GM18909 (cell line): ENCODE data around the gene ITPRID2.

Experiments used
- ATAC-seq: cut with Tn5 transposase; IDR thresholded peaks from one replicate; pipeline ENCODE4 v1.9.1; 2021; ENCODE audit warnings: mild to moderate bottlenecking; ENCODE audit not compliant: unreplicated experiment, poor library complexity

The ITPRID2 gene

DNA sequence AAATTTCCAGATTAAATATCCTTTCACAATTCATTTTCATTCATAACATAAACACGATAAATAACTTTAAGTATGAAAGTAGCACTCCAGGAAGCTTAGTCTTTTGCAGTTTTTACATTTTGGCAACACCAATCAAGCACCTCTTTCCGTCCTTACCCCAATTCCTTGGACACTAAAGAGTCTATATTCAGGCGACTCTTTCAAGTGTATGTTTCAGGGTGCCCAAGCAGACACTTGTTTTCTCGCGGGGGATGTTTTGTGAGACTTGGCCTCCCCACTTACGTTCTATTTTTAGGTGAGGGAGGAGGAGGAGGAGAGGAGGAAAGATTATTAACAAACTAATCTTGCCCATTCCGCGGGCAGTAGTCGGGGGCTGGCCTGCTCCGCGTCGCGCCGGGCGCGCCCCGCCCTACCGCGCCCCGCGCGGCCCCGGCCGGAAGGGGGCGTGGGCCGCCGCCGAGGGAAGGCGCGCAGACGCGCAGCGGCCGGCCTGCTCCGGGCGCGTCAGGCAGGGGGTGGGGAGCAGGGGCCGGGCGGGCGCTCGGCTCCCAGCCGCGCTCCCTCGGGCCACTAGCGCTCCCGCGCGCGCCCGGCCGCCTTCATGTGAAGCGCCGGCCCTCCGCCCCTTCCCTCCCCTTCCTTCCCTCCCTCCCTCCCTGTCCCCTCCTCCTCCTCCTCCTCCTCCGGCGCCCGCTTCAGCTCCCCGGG is at the start of gene ITPRID2:
TSS of gene ITPRID2 (plus strand) at position 473 of the 708 bp plus-strand sequence. CDS start 337 bp downstream, outside the sequence.
- ATAC-seq, result peak; percentile 92

DNA sequence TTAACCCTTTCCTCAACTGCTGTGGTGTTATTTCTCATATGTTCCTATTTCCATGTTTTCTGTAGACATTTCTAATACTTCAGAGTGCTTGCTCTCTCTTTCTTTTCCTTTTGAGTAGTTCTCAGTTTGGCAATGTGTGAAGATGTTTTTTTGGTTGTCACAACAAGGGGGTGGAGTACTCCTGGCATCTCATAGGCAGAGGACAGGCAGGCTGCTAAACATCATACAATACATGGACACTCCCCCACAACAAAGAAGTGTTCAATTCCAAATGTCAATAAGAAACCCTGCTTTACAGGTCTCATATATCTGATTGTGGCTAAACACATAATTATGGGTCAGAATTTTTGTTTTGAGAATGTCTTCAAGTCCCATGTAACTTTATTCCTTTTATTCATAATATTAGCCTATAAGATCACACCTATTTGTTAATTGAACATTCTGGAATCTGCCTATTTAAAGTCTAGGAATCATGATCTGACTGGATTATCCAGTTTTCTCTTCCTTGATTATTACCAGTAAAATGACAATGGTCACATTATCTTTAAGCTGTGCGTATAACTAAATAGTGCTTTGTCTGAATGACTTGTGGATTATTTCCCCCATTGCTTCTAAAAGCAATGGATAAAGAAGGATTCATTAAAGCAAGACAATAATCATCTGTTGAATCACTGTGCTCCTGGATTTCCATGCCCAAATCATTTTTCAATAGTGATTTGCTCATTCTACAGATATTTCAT is 46.8 kb upstream of the ITPRID2 start:
- ATAC-seq, result no peak

DNA sequence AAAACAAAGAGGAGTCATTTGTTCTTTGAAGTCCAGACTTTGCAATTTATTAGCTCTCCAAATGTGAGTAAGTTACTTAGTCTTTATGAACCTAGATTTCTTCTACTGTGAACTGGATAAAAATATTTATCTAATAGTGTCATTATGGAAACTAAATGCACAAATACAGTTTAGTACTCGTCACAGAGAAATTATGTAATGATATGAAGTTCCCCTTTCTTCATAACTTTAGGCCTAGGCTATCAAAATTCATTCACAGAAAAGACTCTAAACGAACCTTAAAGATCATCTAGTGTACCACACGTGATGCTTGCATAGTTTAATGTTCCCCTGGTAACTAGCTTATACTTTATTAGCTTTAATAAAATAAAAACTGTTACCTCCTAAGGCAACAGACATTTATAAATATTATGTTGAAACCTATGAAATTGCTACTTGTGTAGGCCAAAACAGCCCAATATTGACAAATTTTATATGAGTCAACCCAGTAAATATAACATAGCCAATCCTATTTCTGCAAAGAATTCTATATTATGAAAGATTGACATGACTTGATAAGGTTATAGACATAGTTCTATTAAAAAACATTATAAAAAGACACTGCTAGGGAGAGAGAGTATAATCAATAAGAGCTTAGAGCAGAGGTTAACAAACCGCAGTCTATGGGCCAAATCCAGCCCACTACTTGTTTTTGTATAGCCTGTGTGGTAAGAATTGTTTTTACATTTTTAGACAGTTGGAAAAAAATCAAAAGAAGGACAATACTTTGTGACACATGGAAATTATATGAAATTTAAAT is 44.9 kb upstream of the ITPRID2 start:
- no peak for ATAC-seq

DNA sequence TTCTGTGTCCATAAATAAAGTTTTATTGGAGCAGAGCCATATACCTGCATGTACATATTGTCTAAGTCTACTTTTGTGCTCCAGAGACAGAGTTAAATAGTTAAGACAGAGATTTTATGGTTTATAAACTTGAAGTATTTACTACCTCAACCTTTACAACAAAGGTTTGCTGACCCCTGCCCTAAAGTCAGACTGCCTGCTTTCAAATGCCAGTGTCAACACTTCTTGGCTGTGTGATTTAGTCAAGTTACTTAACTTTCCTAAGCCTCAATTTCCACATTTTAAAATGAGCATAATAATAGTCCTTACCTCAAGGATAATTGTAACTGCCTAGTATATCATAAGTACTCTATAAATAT is 44.4 kb upstream of the ITPRID2 start:
- no peak for ATAC-seq

DNA sequence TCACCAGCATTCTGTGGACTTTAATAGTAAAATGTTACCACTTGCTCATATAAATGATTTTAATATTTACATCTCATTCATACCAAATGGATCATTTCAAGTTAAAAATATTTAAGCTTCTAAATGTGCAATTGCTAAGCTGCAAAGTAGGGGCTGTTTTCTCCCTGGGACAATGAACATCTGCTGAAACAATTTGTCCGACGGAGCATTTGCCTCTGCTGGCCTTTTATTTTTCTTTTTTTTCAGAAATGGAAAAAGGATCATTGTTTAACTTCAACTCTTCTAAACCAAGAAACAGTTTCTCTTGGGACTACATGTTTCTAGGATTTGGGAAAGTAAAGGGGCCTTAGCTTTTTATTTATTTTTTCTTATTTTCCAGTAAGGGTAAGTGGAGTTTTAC is 43.8 kb upstream of the ITPRID2 start:
- ATAC-seq, result no peak

DNA sequence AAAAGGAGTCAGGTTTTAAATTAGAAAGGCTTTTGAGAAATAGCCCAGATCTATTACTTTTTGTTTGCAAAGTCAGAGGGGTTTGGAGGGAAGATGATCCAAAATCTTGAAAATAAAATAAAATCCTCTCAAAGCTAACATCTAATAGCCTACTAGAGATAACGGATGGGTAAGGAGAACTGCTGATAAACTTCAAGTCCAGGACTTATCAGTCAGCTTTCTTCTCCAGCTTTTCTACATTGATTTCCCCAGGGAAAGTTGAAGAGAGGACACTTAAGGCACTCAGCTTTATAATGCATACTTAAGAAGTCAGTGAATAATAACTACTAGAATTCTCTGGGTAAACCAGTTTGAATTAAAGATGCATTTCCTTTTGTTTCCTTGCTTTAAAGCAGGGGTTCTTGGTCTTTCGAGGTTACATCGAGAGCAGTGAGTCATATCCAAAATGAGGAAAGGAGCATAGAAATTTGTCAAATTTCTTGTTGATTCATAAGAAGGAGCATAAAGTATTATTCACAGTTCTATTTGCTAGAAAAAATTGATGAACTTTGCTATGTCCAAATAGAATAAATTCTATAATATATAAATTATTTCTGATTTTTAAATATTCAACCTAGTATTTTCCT is 43.2 kb upstream of the ITPRID2 start:
- no peak for ATAC-seq

DNA sequence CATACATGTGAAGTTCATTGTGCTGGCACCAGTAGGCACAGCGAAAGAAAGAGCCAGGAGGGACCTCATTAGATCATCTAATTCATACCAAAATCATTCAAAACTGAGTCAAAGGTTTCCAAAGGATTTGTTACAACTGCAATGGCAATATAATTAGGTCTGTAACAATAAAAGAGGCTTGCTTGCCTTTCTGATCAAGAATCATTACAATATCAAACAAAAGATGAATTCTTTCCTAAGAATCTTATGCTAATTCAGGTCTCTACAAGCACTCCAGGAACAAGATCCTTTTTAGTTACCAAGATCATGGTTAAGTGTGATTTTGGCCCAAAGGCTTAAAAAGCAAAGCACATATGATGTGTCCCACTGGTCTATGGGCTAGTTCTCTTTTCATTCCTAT is 41.9 kb upstream of the ITPRID2 start:
- ATAC-seq, result no peak

DNA sequence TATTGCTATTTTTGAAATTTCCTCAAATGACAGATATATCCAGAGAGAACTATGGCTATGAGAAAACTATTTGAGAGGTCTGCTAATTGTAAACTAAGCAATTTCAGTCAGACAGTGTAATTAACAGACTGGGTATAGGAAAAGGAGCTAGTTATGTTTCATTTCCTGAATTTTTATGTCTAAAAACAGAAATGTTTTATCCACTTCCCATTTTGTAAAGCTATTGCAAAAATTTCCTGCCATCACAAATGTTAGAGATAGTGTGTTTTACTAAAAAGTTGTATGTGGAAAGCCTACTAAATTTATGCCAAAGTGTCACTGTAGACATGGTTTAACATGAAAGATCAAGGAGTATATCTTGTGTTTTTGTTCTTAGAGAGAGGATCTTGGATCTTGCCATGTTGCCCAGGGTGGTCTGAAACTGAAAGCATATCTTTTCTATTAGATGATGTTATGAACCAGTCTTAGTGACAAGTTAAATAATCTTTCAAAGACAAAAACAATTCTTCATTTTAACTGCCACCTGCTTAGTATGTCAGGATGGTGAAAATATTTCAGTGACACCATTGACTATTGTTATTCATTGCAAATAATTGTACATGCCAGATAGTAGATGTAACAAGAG is 40.5 kb upstream of the ITPRID2 start:
- ATAC-seq, result peak; percentile 75

DNA sequence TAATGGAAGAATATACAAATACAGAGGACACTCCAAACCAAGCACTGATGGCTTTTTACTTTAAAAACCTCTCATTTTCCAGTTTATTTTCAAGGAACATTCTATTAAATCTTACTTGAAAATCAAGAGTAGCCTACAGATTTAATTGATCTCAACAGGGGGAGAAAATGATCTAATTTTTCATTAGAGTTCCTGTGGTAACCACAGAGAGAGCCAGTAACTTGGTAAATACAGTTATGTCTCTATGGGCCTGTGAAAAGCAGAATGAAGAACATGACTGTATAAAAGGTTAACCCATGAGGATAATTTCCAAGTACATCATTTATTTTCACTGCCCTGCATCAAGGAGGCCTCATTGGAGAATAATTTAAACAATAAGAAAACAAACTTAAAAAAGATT is 39.8 kb upstream of the ITPRID2 start:
- no peak for ATAC-seq

DNA sequence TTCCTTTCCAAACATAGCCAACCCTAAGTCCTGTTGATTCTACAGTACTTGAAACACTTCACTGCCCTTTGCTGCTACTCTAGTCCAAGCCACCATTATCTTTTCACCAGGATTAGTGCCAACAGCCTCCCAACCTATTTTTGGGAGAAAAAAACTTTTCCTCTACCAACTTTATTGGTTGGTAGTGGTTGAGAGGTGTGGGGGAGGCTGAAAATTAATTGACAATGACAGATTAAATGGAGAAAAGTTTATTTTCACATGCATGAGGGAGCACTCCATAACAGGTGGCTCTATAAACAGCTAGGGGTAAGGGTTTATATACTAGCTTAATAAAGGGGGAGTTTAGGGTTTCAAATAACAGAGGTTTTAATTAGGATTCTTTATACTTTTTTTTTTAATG is 37.8 kb upstream of the ITPRID2 start:
- ATAC-seq, result no peak

DNA sequence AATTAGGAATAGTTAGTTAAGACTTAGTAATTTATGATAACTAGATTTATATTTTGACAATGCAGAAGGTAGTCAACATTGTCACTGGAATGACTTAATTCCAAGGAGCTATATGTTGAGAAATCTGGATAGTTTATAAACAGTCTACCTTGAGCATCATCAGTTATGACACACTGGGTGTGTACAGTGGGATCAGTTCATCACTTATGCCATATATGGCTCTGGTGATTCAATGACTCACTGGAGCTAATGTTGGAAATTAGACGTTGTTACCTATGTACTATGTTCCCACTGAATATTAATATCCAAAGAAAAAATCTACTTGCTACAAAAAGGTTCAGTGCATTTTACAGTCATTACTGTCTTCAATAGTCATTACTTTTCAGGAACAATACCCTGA is 34.0 kb upstream of the ITPRID2 start:
- ATAC-seq, result no peak

DNA sequence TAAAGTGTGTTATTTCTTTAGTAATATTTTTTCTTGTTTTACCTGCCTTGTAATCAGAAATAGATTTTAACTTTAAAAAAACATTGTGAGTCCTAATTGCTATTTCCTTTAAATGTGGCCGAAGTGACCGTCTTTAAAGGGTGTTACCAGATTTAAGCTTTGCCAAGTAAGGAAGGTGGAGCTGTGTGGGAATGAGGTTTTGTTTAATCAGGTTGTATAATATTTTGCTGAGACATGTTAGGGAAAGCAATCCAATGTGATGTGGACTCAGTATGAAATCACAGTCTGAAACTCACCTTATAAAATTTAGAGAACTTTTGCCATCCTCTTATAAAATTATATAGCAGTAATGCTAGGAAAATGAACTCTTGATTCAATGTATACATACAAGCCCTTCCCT is 32.9 kb upstream of the ITPRID2 start:
- ATAC-seq, result no peak

DNA sequence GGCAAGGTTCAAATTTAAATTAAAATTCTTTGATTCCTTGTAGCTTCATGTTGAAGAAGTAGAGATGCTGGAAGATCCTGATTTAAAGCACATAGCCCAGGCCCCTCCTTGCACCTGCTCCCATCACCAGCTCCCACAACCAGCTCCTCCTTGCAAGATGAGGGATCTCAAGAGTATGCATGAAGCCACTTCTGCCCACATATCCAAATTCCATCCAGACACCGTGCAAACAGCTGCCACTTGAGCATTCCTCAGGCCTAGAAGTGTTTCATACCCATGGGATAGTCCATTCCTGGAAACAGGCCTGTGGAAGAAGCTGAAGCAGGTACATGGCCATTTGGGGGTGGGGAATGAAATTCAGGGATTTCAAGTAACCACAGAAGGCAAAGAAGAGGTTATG is 32.4 kb upstream of the ITPRID2 start:
- no peak for ATAC-seq

DNA sequence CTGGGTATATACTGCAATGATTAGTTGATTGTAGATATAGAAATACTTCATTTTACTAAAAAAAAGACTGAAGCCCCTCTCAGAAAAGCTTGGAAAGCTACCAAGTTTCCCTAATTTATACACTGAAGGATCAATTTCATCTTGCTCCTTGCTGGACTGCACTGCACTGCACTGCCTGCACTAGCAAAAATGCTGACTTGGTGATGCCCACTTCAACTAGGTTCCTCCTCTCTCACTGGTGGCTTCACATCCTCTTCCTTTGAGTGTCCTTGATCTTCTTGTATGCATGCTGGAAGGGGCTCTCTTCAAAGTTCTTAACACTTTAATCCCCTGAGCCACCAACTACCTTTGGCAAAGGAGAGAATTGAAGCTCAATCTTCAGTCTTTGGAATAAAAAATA is 31.7 kb upstream of the ITPRID2 start:
- ATAC-seq, result no peak

DNA sequence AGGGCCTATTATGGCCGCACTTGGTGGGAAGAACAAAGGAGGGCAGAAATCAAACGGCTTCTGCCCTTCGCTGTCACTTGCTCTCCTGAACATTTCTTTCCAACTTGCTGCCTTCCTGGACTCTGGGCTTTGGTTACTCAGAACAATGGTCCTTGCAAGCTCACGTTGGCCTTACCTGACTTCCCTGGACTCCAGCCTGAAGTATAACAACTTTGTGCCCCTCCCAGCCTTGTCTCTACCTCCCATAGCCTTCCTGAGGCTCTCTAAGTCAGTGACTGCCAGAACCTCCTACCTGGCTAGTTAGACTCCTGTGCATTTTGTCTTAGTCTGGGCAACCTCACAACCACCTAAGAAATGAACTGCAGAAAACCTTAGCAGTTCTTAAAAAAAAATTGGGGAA is 30.2 kb upstream of the ITPRID2 start:
- ATAC-seq, result no peak

DNA sequence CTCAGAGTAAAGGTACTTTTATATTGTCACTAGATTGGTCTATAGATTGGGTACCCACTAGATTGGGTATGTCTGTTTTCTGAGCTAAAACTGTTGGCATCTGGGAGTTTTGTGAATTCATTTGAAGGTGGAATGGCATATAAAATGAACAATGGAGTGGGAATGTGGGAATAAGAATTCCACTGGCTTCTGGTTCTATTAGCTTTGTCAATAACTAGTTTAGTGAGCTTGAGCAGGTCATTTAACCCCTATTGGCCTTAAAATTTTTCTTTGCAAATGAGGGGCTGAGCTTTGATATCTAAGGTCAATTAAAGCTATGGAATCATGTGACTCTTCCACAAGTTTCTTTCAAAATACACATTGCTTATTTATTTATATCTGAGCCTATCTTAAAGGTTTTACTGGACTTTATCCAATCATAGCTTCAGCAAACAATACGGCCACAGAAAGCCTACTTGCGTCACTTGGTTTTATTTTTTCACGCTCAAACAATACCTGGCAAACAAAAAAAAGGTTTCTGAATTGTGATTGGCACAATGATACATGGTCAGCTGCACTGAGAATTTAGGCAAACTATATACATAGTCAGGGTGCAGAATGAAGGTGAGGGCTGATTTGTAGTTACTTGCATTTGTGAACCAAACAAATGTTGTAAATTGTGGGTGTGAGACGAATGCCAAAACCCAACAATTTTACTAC is 28.8 kb upstream of the ITPRID2 start:
- no peak for ATAC-seq

DNA sequence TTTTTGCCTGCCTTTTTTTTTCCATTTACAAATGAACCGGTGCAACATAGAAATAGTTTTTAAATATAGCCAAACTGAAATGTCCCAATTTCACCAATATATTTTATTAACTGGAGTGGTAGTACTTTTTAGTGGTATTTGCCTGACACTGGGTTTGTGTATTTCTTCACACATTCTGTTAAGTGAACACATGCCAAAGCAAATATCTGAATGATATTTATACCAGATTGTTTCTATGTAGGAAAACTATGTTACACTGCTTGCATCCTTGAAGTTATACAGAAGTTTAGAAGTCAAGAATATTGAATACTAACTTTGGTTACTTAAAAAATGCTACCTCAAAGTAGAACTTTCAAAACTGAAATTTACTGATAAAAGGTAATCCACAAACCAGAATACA is 19.4 kb upstream of the ITPRID2 start:
- ATAC-seq, result no peak

DNA sequence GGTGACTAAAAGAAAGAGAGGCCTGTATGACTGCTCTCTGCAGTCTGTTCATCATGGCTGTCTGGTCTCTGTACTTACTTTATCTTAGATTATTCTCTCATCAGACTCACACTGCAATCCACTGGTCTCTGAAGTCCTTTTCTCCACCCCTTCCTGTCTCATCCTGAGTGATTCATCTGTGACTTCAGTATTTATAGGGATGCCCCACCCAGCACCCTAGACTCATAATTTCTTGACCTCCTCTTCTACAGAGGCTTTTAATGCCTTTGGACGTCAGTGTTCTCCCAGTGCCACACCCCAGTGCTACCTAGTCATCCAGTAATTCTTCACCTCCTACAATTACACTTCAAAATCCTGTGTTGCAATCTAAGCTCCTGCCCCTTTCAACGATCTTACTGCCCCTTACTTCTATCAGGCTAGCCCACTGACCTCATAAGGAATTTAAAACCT is 14.9 kb upstream of the ITPRID2 start:
- ATAC-seq, result no peak

DNA sequence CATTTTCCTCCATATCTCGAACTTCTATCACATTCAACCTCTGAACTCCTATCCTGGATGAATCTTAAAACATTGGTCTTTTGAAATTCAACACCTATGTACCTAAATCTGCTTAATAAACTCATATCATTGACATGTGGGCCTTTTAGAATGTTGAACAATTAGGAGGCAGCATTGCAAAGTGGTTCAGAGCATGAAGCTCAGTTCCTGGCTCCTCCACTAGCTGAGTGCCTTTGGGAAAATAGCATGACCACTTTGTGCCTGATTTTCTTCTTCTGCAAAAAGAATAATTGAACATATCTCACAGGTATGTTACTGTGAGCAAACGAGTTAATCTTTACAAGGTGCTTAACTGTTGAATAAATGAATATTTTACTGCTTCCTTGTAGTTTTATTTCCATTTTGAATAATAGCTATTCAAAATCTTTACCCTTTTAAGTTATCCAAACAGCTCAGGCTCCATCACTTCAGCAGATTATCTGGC is 14.3 kb upstream of the ITPRID2 start:
- ATAC-seq, result no peak

DNA sequence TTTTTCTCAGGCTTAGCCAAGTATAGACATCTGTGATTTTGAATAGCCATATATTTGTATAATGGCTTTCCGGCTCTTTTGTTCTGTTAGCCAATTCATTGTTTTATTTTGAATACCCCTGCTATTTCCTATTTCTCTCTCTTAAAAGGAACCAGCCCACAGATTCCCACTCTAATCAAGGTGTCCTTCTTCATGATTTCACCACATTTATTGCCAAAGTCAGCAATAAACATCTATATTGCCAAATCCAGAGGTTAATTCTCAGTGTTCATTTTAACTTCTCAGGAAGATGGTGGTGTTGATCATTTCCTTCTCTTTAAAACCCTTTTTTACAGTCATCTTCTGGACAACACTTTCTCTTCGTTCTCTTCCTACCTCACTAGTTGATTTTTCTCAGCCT is 13.1 kb upstream of the ITPRID2 start:
- ATAC-seq, result no peak
